Measurements from ENCODE around the gene ENDOV. TPM values are rescaled to one million over a fixed set of nuclear protein-coding genes. Genes with fewer than 3 reads are reported as not detected.

Gene ENDOV
- total and polyA plus RNA-seq, 2 of the 13 experiments (the other 11 are each of a cell fraction or from before 2014, with no cell fraction given) = 15.1 to 17.1 TPM

GRCh38 chr17:80414803-80415625, at the start of gene ENDOV (continued):
- TF ChIP-seq ZNF713 (CRISPR knock-in tag; IDR thresholded peaks at IDR 0.05) (peak; percentile 83; the same call in 1 of the 2 replicates), IKZF1 (IDR thresholded peaks at IDR 0.05) (no peak), ZNF891 (CRISPR knock-in tag; IDR thresholded peaks at IDR 0.05) (peak; percentile 84), ZNF598 (CRISPR knock-in tag; IDR thresholded peaks at IDR 0.05; ENCODE audit: borderline replicate concordance) (peak; percentile 57; the same call in 1 of the 2 replicates), ZNF619 (CRISPR knock-in tag; IDR thresholded peaks at IDR 0.05) (peak; percentile 74), HINFP (CRISPR knock-in tag; IDR thresholded peaks at IDR 0.05; ENCODE audit: low read depth) (peak; percentile 88; the same call in 1 of the 2 replicates), MTF1 (CRISPR knock-in tag; IDR thresholded peaks at IDR 0.05) (no peak; the same call in 1 of the 2 replicates), CAMTA2 (CRISPR knock-in tag; IDR thresholded peaks at IDR 0.05; ENCODE audit: borderline replicate concordance) (no peak), RBFOX2 (IDR thresholded peaks at IDR 0.05; ENCODE audit: low read depth, low read length) (peak; percentile 96), ZFP36L2 (CRISPR knock-in tag; IDR thresholded peaks at IDR 0.05) (no peak; the same call in 1 of the 2 replicates), SOX6 (IDR thresholded peaks at IDR 0.05) (no peak), SOX6 (CRISPR knock-in tag; IDR thresholded peaks at IDR 0.05) (peak; percentile 76), HOXD1 (CRISPR knock-in tag; IDR thresholded peaks at IDR 0.05) (peak; percentile 19; the same call in 1 of the 2 replicates), POLR2AphosphoS5 (IDR thresholded peaks at IDR 0.05; ENCODE audit: low read depth, low read length) (peak; percentile 85), ZNF441 (CRISPR knock-in tag; IDR thresholded peaks at IDR 0.05; ENCODE audit: borderline replicate concordance) (peak; percentile 64; the same call in 1 of the 2 replicates), ZNF264 (CRISPR knock-in tag; IDR thresholded peaks at IDR 0.05) (0 out of 2 replicates have a peak, but pooled peaks have one; percentile 60), ATF5 (CRISPR knock-in tag; IDR thresholded peaks at IDR 0.05; ENCODE audit: low read depth) (0 out of 2 replicates have a peak, but pooled peaks have one; percentile 8), GPBP1L1 (CRISPR knock-in tag; IDR thresholded peaks at IDR 0.05) (no peak), NR2F2 (IDR thresholded peaks at IDR 0.05; ENCODE audit: borderline replicate concordance, low read depth) (no peak; the same call in 1 of the 2 replicates), SKI (IDR thresholded peaks at IDR 0.05; ENCODE audit: partially characterized antibody) (peak; percentile 65), SYNCRIP (IDR thresholded peaks at IDR 0.05; ENCODE audit: insufficient read depth, low read depth, low read length) (no peak), ZNF224 (CRISPR knock-in tag; IDR thresholded peaks at IDR 0.05) (peak; percentile 98), KLF6 (CRISPR knock-in tag; IDR thresholded peaks at IDR 0.05) (peak; percentile 88), ZBTB37 (CRISPR knock-in tag; IDR thresholded peaks at IDR 0.05) (no peak), ZNF33B (CRISPR knock-in tag; IDR thresholded peaks at IDR 0.05) (peak; percentile 74; the same call in 1 of the 2 replicates), ZNF30 (CRISPR knock-in tag; IDR thresholded peaks at IDR 0.05) (peak; percentile 65)
